ENCODE measurements around the gene MYO9B. TPM values are rescaled to one million over a fixed set of nuclear protein-coding genes. Genes with fewer than 3 reads are reported as not detected.

MYO9B gene
- total RNA-seq, 2 donors from 2014 or later = 79.4 to 96.8 TPM

GRCh38 chr19:17165715-17166114 lies 90.1 kb downstream of the MYO9B start:
- no peaks in the 10 kb centered on the region for H3K4me1 ChIP-seq (ENCODE audit: control insufficient read depth, insufficient read depth, low read length)
- H3K36me3 ChIP-seq (ENCODE audit: control insufficient read depth, insufficient read depth, low read length) = peaks cover 72% of the 10 kb centered on the region
- no peaks in the 10 kb centered on the region for H3K27me3 ChIP-seq (ENCODE audit: control insufficient read depth, insufficient read depth, low read length, poor library complexity, severe bottlenecking)
- WGBS, 2 experiments (ENCODE audit: insufficient coverage in 1 of 2, insufficient read length in 1 of 2) = 95 to 100% methylated on average over 3 to 5 of the region's 5 CpGs
- no peak overlapping the region for H3K27ac ChIP-seq (ENCODE audit: low read depth, low read length)
- H3K4me3 ChIP-seq (ENCODE audit: low read length) = no peak overlapping the region
- peaks cover 77% of the 10 kb centered on the region for H3K36me3 Mint-ChIP-seq (ENCODE audit: low read depth)
- peaks cover 18% of the 10 kb centered on the region for H3K9me3 Mint-ChIP-seq
- H3K4me1 Mint-ChIP-seq = no peaks in the 10 kb centered on the region
- no peak for DNase-seq
- no peak overlapping the region for H3K27ac Mint-ChIP-seq
- TF ChIP-seq, protein P1, sequence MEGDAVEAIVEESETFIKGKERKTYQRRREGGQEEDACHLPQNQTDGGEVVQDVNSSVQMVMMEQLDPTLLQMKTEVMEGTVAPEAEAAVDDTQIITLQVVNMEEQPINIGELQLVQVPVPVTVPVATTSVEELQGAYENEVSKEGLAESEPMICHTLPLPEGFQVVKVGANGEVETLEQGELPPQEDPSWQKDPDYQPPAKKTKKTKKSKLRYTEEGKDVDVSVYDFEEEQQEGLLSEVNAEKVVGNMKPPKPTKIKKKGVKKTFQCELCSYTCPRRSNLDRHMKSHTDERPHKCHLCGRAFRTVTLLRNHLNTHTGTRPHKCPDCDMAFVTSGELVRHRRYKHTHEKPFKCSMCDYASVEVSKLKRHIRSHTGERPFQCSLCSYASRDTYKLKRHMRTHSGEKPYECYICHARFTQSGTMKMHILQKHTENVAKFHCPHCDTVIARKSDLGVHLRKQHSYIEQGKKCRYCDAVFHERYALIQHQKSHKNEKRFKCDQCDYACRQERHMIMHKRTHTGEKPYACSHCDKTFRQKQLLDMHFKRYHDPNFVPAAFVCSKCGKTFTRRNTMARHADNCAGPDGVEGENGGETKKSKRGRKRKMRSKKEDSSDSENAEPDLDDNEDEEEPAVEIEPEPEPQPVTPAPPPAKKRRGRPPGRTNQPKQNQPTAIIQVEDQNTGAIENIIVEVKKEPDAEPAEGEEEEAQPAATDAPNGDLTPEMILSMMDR (conservative IDR thresholded peaks at IDR 0.05) = no peak
- H3K9ac ChIP-seq (ENCODE audit: extremely low read depth, low read length, poor library complexity, severe bottlenecking) = no peak overlapping the region
- no peaks in the 10 kb centered on the region for H3K27me3 Mint-ChIP-seq (ENCODE audit: insufficient read depth)
- H3K9me3 ChIP-seq (ENCODE audit: control insufficient read depth, low read length) = peaks cover 18% of the 10 kb centered on the region
- H3K4me3 Mint-ChIP-seq = no peak overlapping the region

DNA sequence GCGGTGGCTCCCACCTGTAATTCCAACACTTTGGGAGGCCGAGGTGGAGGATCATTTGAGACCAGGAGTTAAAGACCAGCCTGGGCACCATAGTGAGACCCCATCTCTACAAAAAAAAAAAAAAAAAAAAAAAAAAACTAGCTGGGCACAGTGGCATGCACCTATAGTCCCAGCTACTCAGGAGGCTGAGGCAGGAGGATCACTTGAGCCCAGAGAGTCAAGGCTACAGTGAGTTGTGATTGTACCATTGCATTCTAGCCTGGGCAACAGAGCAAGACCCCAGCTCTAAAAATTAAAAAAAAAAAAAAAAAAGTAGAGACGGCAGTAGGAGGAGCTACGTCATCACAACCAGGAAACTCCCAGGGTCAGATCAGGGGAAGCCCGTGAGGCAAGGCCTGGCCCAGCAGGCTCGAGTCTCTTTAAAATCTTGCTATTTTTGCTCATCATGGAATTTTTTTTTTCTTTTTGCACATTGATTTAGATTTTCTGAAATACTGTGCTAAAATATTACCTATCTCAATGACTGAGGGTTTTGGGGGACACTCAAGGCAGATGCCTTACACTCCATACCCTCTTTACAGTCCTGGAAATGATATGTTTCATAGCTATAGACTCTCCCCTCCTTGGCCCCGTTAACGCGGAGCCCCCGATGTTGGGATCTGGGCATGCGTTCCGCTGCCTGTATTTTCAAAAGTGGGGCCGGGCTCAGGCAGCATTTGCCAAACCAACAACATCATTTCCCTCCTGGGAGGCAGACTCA lies 95.1 kb downstream of the MYO9B start:
- Histone ChIP-seq H3K27me3 (ENCODE audit: control insufficient read depth, insufficient read depth, low read length, poor library complexity, severe bottlenecking) (no peaks in the 10 kb centered on the region), H3K9me3 (ENCODE audit: control insufficient read depth, low read length) (no peaks in the 10 kb centered on the region), H3K27ac (ENCODE audit: low read depth, low read length) (no peak overlapping the region), H3K4me3 (ENCODE audit: low read length) (no peak overlapping the region), H3K9ac (ENCODE audit: extremely low read depth, low read length, poor library complexity, severe bottlenecking) (no peak overlapping the region), H3K36me3 (ENCODE audit: control insufficient read depth, insufficient read depth, low read length) (peaks cover 64% of the 10 kb centered on the region), H3K4me1 (ENCODE audit: control insufficient read depth, insufficient read depth, low read length) (no peaks in the 10 kb centered on the region)
- Mint-ChIP-seq H3K27ac (no peak overlapping the region), H3K4me1 (no peaks in the 10 kb centered on the region), H3K27me3 (ENCODE audit: insufficient read depth) (no peaks in the 10 kb centered on the region), H3K4me3 (no peak overlapping the region), H3K36me3 (ENCODE audit: low read depth) (peaks cover 68% of the 10 kb centered on the region), H3K9me3 (no peaks in the 10 kb centered on the region)
- TF ChIP-seq, protein P1 (conservative IDR thresholded peaks at IDR 0.05) = no peak
- no peak for DNase-seq
- 92 to 100% methylated on average over 2 to 13 of the region's 13 CpGs for WGBS, 2 experiments (ENCODE audit: insufficient coverage in 1 of 2, insufficient read length in 1 of 2)

- no peaks in the 10 kb centered on the region for H3K27me3 Mint-ChIP-seq (ENCODE audit: insufficient read depth)
- Histone ChIP-seq H3K27ac (ENCODE audit: low read depth, low read length) (no peak overlapping the region), H3K9me3 (ENCODE audit: control insufficient read depth, low read length) (no peaks in the 10 kb centered on the region), H3K4me1 (ENCODE audit: control insufficient read depth, insufficient read depth, low read length) (no peaks in the 10 kb centered on the region), H3K4me3 (ENCODE audit: low read length) (no peak overlapping the region), H3K27me3 (ENCODE audit: control insufficient read depth, insufficient read depth, low read length, poor library complexity, severe bottlenecking) (no peaks in the 10 kb centered on the region), H3K36me3 (ENCODE audit: control insufficient read depth, insufficient read depth, low read length) (peaks cover 61% of the 10 kb centered on the region), H3K9ac (ENCODE audit: extremely low read depth, low read length, poor library complexity, severe bottlenecking) (no peak overlapping the region)
- H3K9me3 Mint-ChIP-seq = no peaks in the 10 kb centered on the region
- 92 to 95% methylated on average over 4 to 8 of the region's 8 CpGs for WGBS, 2 experiments (ENCODE audit: insufficient coverage in 1 of 2, insufficient read length in 1 of 2)
- DNase-seq = no peak
- H3K4me1 Mint-ChIP-seq = no peaks in the 10 kb centered on the region
- H3K27ac Mint-ChIP-seq = no peak overlapping the region
- TF ChIP-seq, protein P1 (conservative IDR thresholded peaks at IDR 0.05) = no peak
- H3K4me3 Mint-ChIP-seq = no peak overlapping the region
- H3K36me3 Mint-ChIP-seq (ENCODE audit: low read depth) = peaks cover 66% of the 10 kb centered on the region
Measured at GRCh38 chr19:17171874-17172273, 96.3 kb downstream of the MYO9B start.
